ENCODE measurements around the gene PADI3.
"Not testable (repeated sequence)": the region's sequence is repeated elsewhere in the genome, so short reads cannot be mapped to it uniquely, and the experiment has no call there.

Gene PADI3

GRCh38 chr1:17319561-17320350 lies 70.9 kb downstream of the PADI3 start:
- DNase-seq (ENCODE audit: insufficient read length, low spot score) (no peak), FAIRE-seq (no peak)
- TF ChIP-seq POLR2A (IDR thresholded peaks at IDR 0.05; ENCODE audit: low read depth, low read length): no peak

- DNase-seq (ENCODE audit: insufficient read length, low spot score); FAIRE-seq: not testable (repeated sequence)
Measured at GRCh38 chr1:17321857-17322390, 73.0 kb downstream of the PADI3 start.

- no peak for DNase-seq (ENCODE audit: insufficient read length, low spot score)
- FAIRE-seq: no peak
- TF ChIP-seq POLR2A (IDR thresholded peaks at IDR 0.05; ENCODE audit: low read depth, low read length): no peak
Measured at GRCh38 chr1:17328855-17329254, 80.0 kb downstream of the PADI3 start.

- DNase-seq (ENCODE audit: insufficient read length, low spot score) (no peak), FAIRE-seq (no peak)
- TF ChIP-seq POLR2A (IDR thresholded peaks at IDR 0.05; ENCODE audit: low read depth, low read length): no peak
Measured at GRCh38 chr1:17329610-17330009, 80.7 kb downstream of the PADI3 start.

- no peak for TF ChIP-seq POLR2A (IDR thresholded peaks at IDR 0.05; ENCODE audit: low read depth, low read length)
- FAIRE-seq: no peak
Measured at GRCh38 chr1:17330856-17331255, 82.0 kb downstream of the PADI3 start.

GRCh38 chr1:17333081-17333480 lies 84.2 kb downstream of the PADI3 start:
- no peak for TF ChIP-seq POLR2A (IDR thresholded peaks at IDR 0.05; ENCODE audit: low read depth, low read length)
- DNase-seq (ENCODE audit: insufficient read length, low spot score) (no peak), FAIRE-seq (no peak)

More at GRCh38 chr1:17330856-17331255, 82.0 kb downstream of the PADI3 start:
- DNase-seq (ENCODE audit: insufficient read length, low spot score): no peak

Data from H54 (cell line).